PC-9 (cell line): ENCODE measurements around the gene HCN1.

ENCODE experiments used
- EZH2 ChIP-seq: fragments of 200-600 bp; sonication (generic); IDR thresholded peaks from 2 replicates; pipeline ENCODE4 v1.8.0; 2017; ENCODE audit warnings: antibody characterized with exemption, low read depth
- TF ChIP-seq, protein P1 (sequence below): fragments of 200-600 bp; sonication (generic); conservative IDR thresholded peaks from 2 replicates; pipeline ENCODE4 v1.6.1; 2017; ENCODE audit warnings: mixed run types, antibody characterized with exemption, mild to moderate bottlenecking, moderate library complexity

DNA sequence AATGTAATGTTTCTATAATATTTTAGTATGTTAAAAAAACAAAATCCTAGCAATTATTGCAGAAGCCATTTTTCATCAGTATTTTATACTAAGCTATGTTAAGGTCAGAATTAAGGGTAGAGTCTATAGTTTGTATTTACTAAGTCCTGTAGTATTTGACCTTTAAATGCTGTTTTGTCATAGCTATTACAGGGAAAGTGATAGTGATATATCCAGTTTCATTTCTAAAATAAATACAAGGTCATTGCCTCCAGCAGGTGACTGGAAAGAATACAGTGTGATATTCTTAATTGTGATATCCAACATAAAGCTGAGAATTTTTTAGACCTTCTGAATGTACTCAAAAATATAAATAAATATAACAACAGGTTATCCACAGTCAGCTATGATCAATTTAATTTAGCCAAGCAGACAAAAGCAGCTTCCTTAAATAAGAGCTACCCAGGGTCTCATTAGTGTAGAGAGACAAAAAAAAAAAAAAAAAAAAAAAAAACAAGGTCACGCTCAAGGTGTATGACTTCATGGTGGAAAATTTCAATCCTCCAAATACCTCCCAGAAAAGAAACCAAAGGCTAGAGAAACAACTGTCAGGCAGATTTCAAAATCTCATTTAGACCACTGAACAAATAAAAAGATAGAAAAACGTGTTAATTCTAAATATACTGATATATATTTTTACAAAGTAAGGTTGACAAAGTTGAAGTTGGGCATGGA is 278.7 kb downstream of the HCN1 start:
- TF ChIP-seq EZH2, result no peak
- TF ChIP-seq, protein P1, sequence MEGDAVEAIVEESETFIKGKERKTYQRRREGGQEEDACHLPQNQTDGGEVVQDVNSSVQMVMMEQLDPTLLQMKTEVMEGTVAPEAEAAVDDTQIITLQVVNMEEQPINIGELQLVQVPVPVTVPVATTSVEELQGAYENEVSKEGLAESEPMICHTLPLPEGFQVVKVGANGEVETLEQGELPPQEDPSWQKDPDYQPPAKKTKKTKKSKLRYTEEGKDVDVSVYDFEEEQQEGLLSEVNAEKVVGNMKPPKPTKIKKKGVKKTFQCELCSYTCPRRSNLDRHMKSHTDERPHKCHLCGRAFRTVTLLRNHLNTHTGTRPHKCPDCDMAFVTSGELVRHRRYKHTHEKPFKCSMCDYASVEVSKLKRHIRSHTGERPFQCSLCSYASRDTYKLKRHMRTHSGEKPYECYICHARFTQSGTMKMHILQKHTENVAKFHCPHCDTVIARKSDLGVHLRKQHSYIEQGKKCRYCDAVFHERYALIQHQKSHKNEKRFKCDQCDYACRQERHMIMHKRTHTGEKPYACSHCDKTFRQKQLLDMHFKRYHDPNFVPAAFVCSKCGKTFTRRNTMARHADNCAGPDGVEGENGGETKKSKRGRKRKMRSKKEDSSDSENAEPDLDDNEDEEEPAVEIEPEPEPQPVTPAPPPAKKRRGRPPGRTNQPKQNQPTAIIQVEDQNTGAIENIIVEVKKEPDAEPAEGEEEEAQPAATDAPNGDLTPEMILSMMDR, result no peak
